SK-N-SH treated with all-trans-retinoic acid at 6 μM for 48 hours (cell line): ENCODE measurements around the gene IMPG1.

Source experiments
- ATAC-seq: fragments of 200-7000 bp; cut with Tn5 transposase; 3 replicates; pipeline ENCODE4 v1.9.1; 2020; ENCODE audit warnings: mild to moderate bottlenecking, moderate library complexity
- ARNTL ChIP-seq: fragments of 450-650 bp; formaldehyde crosslinking; IDR thresholded peaks from 2 replicates; pipeline ENCODE4 v1.5.0; 2020; ENCODE audit warnings: low read depth, mild to moderate bottlenecking, moderate library complexity, borderline replicate concordance
- BACH2 ChIP-seq: fragments of 250-450 bp; sonication (Bioruptor Pico); IDR thresholded peaks from 2 replicates; pipeline ENCODE4 v1.9.0; 2021; ENCODE audit warnings: mild to moderate bottlenecking, borderline replicate concordance
- CSDC2 ChIP-seq: fragments of 250-450 bp; sonication (Bioruptor Pico); IDR thresholded peaks from 2 replicates; pipeline ENCODE4 v1.5.0; 2020; ENCODE audit warnings: mild to moderate bottlenecking, moderate library complexity
- ESRRG ChIP-seq: fragments of 250-450 bp; sonication (Bioruptor Pico); IDR thresholded peaks from 2 replicates; pipeline ENCODE4 v1.6.1; 2021; ENCODE audit warnings: mild to moderate bottlenecking
- GLIS3 ChIP-seq: fragments of 250-450 bp; sonication (Bioruptor Pico); IDR thresholded peaks from 2 replicates; pipeline ENCODE4 v1.5.0; 2020; ENCODE audit warnings: mild to moderate bottlenecking, moderate library complexity
- OSR1 ChIP-seq: fragments of 250-450 bp; sonication (Bioruptor Pico); IDR thresholded peaks from 2 replicates; pipeline ENCODE4 v1.8.0; 2022; ENCODE audit warnings: moderate library complexity, mild to moderate bottlenecking, inconsistent platforms
- PPARA ChIP-seq: fragments of 250-450 bp; sonication (Bioruptor Pico); IDR thresholded peaks from 2 replicates; pipeline ENCODE4 v1.5.0; 2020; ENCODE audit warnings: mild to moderate bottlenecking, borderline replicate concordance
- SNAI2 ChIP-seq: fragments of 250-450 bp; sonication (Bioruptor Pico); IDR thresholded peaks from 2 replicates; pipeline ENCODE4 v1.5.0; 2020; ENCODE audit warnings: mild to moderate bottlenecking, moderate library complexity
- TCF4 ChIP-seq: fragments of 250-450 bp; sonication (Bioruptor Pico); IDR thresholded peaks from 2 replicates; pipeline ENCODE4 v1.8.0; 2021; ENCODE audit warnings: mild to moderate bottlenecking, moderate library complexity, borderline replicate concordance
- TOX ChIP-seq: fragments of 250-450 bp; sonication (Bioruptor Pico); IDR thresholded peaks from 2 replicates; pipeline ENCODE4 v1.8.0; 2021; ENCODE audit warnings: mild to moderate bottlenecking, moderate library complexity, borderline replicate concordance
- ZC3H10 ChIP-seq: fragments of 250-450 bp; sonication (Bioruptor Pico); IDR thresholded peaks from 2 replicates; pipeline ENCODE4 v1.5.1; 2021; ENCODE audit warnings: mild to moderate bottlenecking, moderate library complexity
- ZFP3 ChIP-seq: fragments of 250-450 bp; sonication (Bioruptor Pico); IDR thresholded peaks from 2 replicates; pipeline ENCODE4 v1.5.0; 2020; ENCODE audit warnings: mild to moderate bottlenecking, moderate library complexity
- ZFP30 ChIP-seq: fragments of 450-650 bp; formaldehyde crosslinking; IDR thresholded peaks from 2 replicates; pipeline ENCODE4 v1.5.0; 2022; ENCODE audit warnings: mild to moderate bottlenecking, moderate library complexity
- ZNF565 ChIP-seq: fragments of 450-650 bp; formaldehyde crosslinking; conservative IDR thresholded peaks from 2 replicates; pipeline ENCODE4 v1.5.0; 2020; ENCODE audit warnings: low read depth, mild to moderate bottlenecking, moderate library complexity
- ZNF70 ChIP-seq: fragments of 450-650 bp; formaldehyde crosslinking; IDR thresholded peaks from 2 replicates; pipeline ENCODE4 v1.5.0; 2020; ENCODE audit warnings: mild to moderate bottlenecking, moderate library complexity
- ZNF8 ChIP-seq: fragments of 450-650 bp; formaldehyde crosslinking; IDR thresholded peaks from 2 replicates; pipeline ENCODE4 v1.5.0; 2020; ENCODE audit warnings: mild to moderate bottlenecking, moderate library complexity
- TF ChIP-seq, protein P1 (sequence below): fragments of 250-450 bp; sonication (Bioruptor Pico); IDR thresholded peaks from 2 replicates; pipeline ENCODE4 v1.8.0; 2020; ENCODE audit warnings: mild to moderate bottlenecking, moderate library complexity, borderline replicate concordance
- TF ChIP-seq, protein P2 (sequence below): fragments of 250-450 bp; sonication (Bioruptor Pico); IDR thresholded peaks from 2 replicates; pipeline ENCODE4 v1.5.1; 2021; ENCODE audit warnings: mild to moderate bottlenecking, moderate library complexity
- TF ChIP-seq, protein P3 (sequence below): fragments of 250-450 bp; sonication (Bioruptor Pico); IDR thresholded peaks from 2 replicates; pipeline ENCODE4 v1.8.0; 2021; ENCODE audit warnings: low read depth, mild to moderate bottlenecking, moderate library complexity, borderline replicate concordance
- TF ChIP-seq, protein P4 (sequence below): fragments of 250-450 bp; sonication (Bioruptor Pico); IDR thresholded peaks from 2 replicates; pipeline ENCODE4 v1.5.1; 2020; ENCODE audit warnings: low read depth, mild to moderate bottlenecking, moderate library complexity
- TF ChIP-seq, protein P5 (sequence below): fragments of 250-450 bp; sonication (Bioruptor Pico); IDR thresholded peaks from 2 replicates; pipeline ENCODE4 v1.5.0; 2020; ENCODE audit warnings: mild to moderate bottlenecking, moderate library complexity

The IMPG1 gene

DNA sequence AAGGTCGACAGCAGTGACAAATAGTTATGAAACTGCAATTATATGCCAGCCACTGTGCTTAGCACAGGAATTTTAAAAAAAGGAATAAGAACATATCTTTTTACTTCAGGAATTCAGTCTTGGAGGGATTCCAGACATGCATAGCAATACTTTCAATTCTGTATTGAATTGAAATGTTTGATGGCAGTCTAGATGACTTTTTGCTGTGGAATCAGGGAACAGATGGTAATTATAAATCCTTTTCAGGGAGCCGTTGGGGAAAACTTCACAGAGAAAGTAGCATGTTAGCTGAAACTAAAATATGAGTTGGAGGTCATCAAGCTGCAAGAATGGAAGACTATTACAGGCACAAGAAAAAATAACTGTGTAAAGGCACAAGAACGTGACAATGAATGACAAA lies 74.8 kb downstream of the IMPG1 start (continued):
- TF ChIP-seq, protein P1, sequence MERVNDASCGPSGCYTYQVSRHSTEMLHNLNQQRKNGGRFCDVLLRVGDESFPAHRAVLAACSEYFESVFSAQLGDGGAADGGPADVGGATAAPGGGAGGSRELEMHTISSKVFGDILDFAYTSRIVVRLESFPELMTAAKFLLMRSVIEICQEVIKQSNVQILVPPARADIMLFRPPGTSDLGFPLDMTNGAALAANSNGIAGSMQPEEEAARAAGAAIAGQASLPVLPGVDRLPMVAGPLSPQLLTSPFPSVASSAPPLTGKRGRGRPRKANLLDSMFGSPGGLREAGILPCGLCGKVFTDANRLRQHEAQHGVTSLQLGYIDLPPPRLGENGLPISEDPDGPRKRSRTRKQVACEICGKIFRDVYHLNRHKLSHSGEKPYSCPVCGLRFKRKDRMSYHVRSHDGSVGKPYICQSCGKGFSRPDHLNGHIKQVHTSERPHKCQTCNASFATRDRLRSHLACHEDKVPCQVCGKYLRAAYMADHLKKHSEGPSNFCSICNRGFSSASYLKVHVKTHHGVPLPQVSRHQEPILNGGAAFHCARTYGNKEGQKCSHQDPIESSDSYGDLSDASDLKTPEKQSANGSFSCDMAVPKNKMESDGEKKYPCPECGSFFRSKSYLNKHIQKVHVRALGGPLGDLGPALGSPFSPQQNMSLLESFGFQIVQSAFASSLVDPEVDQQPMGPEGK (CRISPR knock-in tag), result no peak
- no peak for TF ChIP-seq ZNF8 (CRISPR knock-in tag)
- TF ChIP-seq ARNTL (CRISPR knock-in tag), result no peak
- no peak for TF ChIP-seq PPARA
- no peak for TF ChIP-seq ZFP3
- TF ChIP-seq ZC3H10 (CRISPR knock-in tag), result no peak
- no peak for TF ChIP-seq TOX (CRISPR knock-in tag)
- no peak for TF ChIP-seq CSDC2 (CRISPR knock-in tag)

DNA sequence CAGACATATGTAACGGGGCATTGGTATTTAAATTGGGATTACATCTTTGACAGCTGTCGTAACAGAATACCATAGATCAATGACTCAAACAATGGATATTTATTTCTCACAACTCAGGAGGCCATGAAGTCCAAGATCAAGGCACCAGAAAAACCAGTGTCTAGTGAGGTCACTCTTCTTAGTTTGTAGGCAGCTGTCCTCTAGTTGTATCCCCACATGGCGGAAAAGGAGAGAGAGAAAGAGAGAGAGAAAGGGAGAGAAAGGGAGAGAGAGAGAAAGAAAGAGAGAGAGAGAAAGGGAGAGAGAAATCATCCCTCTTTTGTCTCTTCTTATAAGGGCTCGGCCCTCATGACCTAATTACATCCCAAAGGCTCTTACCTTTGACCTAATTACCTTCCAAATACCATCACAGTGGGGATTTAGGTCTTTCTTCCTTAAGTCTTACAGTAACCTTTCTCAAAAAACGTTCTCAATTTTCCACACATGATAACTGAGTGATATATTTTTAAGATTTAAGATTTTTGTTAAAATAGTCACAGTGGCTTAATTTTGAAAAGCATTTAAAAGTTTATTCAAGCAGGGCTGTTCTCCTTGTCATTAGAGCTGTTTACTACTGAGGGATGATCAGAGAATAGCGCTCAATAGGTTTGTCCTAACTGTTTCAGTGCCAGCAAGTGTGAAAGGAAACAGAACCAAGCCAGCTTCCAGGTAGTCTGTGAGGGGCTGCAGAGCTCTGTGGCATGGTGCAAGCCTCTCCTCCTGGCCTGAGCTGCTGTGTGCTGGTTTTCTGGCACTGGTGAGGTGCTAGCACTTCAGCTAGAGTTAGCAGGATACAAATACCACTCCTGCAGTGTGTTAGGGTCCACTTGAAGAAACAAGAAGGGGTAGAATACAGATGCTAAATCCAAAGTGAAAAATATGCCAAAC lies 79.0 kb downstream of the IMPG1 start:
- no peak for ATAC-seq
- TF ChIP-seq GLIS3 (CRISPR knock-in tag), result no peak
- TF ChIP-seq OSR1, result no peak
- TF ChIP-seq ESRRG (CRISPR knock-in tag), result no peak
- TF ChIP-seq ZFP30 (CRISPR knock-in tag), result no peak
- TF ChIP-seq, protein P2, sequence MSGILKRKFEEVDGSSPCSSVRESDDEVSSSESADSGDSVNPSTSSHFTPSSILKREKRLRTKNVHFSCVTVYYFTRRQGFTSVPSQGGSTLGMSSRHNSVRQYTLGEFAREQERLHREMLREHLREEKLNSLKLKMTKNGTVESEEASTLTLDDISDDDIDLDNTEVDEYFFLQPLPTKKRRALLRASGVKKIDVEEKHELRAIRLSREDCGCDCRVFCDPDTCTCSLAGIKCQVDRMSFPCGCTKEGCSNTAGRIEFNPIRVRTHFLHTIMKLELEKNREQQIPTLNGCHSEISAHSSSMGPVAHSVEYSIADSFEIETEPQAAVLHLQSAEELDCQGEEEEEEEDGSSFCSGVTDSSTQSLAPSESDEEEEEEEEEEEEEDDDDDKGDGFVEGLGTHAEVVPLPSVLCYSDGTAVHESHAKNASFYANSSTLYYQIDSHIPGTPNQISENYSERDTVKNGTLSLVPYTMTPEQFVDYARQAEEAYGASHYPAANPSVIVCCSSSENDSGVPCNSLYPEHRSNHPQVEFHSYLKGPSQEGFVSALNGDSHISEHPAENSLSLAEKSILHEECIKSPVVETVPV, result no peak
- TF ChIP-seq PPARA, result no peak
- no peak for TF ChIP-seq ZNF70 (CRISPR knock-in tag)
- TF ChIP-seq, protein P1 (CRISPR knock-in tag), result no peak
- TF ChIP-seq, protein P3, sequence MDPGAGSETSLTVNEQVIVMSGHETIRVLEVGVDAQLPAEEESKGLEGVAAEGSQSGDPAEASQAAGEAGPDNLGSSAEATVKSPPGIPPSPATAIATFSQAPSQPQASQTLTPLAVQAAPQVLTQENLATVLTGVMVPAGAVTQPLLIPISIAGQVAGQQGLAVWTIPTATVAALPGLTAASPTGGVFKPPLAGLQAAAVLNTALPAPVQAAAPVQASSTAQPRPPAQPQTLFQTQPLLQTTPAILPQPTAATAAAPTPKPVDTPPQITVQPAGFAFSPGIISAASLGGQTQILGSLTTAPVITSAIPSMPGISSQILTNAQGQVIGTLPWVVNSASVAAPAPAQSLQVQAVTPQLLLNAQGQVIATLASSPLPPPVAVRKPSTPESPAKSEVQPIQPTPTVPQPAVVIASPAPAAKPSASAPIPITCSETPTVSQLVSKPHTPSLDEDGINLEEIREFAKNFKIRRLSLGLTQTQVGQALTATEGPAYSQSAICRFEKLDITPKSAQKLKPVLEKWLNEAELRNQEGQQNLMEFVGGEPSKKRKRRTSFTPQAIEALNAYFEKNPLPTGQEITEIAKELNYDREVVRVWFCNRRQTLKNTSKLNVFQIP (CRISPR knock-in tag), result no peak
- TF ChIP-seq TCF4, result no peak
- no peak for TF ChIP-seq CSDC2 (CRISPR knock-in tag)
- TF ChIP-seq, protein P4, sequence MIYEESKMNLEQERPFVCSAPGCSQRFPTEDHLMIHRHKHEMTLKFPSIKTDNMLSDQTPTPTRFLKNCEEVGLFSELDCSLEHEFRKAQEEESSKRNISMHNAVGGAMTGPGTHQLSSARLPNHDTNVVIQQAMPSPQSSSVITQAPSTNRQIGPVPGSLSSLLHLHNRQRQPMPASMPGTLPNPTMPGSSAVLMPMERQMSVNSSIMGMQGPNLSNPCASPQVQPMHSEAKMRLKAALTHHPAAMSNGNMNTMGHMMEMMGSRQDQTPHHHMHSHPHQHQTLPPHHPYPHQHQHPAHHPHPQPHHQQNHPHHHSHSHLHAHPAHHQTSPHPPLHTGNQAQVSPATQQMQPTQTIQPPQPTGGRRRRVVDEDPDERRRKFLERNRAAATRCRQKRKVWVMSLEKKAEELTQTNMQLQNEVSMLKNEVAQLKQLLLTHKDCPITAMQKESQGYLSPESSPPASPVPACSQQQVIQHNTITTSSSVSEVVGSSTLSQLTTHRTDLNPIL (CRISPR knock-in tag), result no peak
- no peak for TF ChIP-seq ZFP3
- no peak for TF ChIP-seq BACH2 (CRISPR knock-in tag)
- TF ChIP-seq ZNF565 (CRISPR knock-in tag), result no peak
- no peak for TF ChIP-seq ZC3H10 (CRISPR knock-in tag)
- TF ChIP-seq ARNTL (CRISPR knock-in tag), result no peak
- TF ChIP-seq SNAI2, result no peak
- TF ChIP-seq, protein P5, sequence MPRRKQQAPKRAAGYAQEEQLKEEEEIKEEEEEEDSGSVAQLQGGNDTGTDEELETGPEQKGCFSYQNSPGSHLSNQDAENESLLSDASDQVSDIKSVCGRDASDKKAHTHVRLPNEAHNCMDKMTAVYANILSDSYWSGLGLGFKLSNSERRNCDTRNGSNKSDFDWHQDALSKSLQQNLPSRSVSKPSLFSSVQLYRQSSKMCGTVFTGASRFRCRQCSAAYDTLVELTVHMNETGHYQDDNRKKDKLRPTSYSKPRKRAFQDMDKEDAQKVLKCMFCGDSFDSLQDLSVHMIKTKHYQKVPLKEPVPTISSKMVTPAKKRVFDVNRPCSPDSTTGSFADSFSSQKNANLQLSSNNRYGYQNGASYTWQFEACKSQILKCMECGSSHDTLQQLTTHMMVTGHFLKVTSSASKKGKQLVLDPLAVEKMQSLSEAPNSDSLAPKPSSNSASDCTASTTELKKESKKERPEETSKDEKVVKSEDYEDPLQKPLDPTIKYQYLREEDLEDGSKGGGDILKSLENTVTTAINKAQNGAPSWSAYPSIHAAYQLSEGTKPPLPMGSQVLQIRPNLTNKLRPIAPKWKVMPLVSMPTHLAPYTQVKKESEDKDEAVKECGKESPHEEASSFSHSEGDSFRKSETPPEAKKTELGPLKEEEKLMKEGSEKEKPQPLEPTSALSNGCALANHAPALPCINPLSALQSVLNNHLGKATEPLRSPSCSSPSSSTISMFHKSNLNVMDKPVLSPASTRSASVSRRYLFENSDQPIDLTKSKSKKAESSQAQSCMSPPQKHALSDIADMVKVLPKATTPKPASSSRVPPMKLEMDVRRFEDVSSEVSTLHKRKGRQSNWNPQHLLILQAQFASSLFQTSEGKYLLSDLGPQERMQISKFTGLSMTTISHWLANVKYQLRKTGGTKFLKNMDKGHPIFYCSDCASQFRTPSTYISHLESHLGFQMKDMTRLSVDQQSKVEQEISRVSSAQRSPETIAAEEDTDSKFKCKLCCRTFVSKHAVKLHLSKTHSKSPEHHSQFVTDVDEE (CRISPR knock-in tag), result no peak
